ENCODE measurements around the gene PTK7.
"Not testable (repeated sequence)": the region's sequence is repeated elsewhere in the genome, so short reads cannot be mapped to it uniquely, and the experiment has no call there.

PTK7 gene

DNA sequence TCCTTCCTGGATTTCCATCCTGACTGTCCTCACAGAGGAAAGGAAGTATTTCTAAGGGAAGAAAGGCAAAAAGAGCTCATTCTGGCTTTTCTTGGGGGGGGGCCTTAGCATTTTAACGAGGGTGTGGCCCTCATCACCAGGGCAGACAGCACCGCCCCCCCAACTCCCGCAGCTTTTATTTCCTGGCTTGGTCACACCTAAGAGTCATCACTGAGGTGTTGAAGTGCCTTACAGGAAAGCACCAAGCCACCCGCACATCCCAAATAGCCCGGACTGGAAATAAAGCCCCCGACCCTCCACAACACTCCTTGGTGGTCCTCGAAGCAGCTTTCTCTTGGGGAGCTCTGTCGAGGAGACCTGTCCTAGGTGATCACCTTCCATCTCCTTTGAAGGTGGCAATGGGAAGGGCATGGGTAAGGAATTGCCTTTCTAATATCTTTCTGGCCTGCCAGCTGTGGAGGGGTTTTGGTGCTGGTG is 1.3 kb downstream of the PTK7 start:
- DNase-seq (ENCODE audit: insufficient read length, low spot score) (no peak), FAIRE-seq (no peak)
- no peak for TF ChIP-seq CTCF (IDR thresholded peaks at IDR 0.05; ENCODE audit: insufficient read depth, missing control alignments)

DNA sequence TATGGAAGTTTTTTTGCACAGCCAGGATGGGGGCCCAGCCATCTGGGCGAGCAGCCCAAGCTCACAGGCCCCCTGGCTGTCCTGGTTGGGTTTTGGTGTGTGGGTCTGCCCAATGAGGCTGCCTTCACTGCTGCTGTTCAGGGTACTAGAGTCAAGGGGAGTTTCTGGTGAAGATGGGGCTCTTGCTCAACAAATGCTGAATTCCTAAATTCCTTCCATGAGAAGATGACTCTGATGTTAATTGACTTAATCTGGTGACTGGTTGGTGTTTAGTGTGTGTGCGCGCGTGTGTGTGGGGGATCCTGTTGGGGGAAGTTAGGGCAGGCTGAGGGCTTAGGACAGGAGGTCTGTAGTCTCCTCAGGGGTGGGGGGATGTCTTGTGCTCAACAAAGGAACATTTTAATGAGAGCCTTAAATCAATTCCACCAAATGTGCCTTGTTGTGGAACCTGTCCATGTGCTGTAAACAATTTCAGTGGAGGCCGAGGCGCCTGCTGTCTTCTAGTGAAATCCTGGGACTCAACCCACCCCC is 1.9 kb downstream of the PTK7 start:
- FAIRE-seq (no peak), DNase-seq (ENCODE audit: insufficient read length, low spot score) (no peak)
- no peak for TF ChIP-seq CTCF (IDR thresholded peaks at IDR 0.05; ENCODE audit: insufficient read depth, missing control alignments)

GRCh38 chr6:43078691-43079090 is 2.6 kb downstream of the PTK7 start:
- no peak for TF ChIP-seq CTCF (IDR thresholded peaks at IDR 0.05; ENCODE audit: insufficient read depth, missing control alignments)
- DNase-seq (ENCODE audit: insufficient read length, low spot score) (no peak), FAIRE-seq (no peak)

DNA sequence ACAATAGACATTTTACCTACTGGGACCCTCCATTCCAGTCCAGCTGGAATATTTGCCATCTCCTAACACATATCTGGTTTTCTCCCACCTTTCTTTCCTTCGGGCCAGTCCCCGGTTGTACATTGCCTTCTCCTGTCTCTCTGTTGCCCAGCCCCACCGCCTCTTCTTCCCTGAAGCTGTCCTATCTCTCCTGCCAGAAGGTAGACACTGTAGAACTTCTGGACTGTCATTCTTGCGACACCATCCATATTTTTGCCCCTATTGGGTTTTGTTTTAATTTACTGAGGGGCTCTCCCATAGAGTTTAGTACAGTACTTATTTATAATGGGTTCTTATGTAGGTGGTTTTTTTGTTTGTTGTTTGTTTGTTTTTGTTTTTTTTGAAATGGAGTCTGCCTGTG is 4.9 kb downstream of the PTK7 start:
- no peak for TF ChIP-seq CTCF (IDR thresholded peaks at IDR 0.05; ENCODE audit: insufficient read depth, missing control alignments)
- DNase-seq (ENCODE audit: insufficient read length, low spot score), result no peak
- no peak for FAIRE-seq

DNA sequence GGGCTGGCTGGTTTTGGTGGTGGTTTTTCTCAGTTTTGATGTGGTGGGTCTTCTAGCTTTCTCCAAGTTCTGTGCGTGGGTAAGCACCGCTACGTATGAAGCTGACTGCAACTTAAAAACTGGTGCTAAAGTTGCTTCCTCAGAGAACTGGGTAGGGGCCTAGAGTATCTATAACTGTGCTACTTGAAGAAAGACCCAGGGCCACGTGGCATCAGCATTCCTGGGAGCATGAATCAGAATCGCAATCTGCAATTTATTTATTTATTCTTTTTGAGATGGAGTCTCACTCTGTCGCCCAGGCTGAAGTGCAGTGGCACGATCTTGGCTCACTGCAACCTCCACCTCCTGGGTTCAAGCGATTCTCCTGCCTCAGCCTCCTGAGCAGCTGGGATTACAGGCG is 5.8 kb downstream of the PTK7 start:
- FAIRE-seq; DNase-seq (ENCODE audit: insufficient read length, low spot score): not testable (repeated sequence)

- TF ChIP-seq CTCF (IDR thresholded peaks at IDR 0.05; ENCODE audit: insufficient read depth, missing control alignments), result no peak
- DNase-seq (ENCODE audit: insufficient read length, low spot score), result no peak
- FAIRE-seq, result no peak
These were observed 6.9 kb downstream of the PTK7 start for GRCh38 chr6:43082806-43083655.

GRCh38 chr6:43086022-43086658 is 10.0 kb downstream of the PTK7 start:
- TF ChIP-seq CTCF (IDR thresholded peaks at IDR 0.05; ENCODE audit: insufficient read depth, missing control alignments), result no peak
- DNase-seq (ENCODE audit: insufficient read length, low spot score) (no peak), FAIRE-seq (no peak)
